H9 (cell line): ENCODE measurements around the gene EPHA4. TPM values are rescaled to one million over a fixed set of nuclear protein-coding genes. Genes with fewer than 3 reads are reported as not detected.

Experiments
- DNase-seq: peaks from one replicate; pipeline ENCODE4 v3.0.0-alpha.2; 2017
- H2AFZ ChIP-seq: one replicate; pipeline ENCODE4 v1.6.1; 2013; ENCODE audit warnings: mild to moderate bottlenecking, low read length, control low read depth, moderate library complexity
- H2AK5ac ChIP-seq: 2 replicates; pipeline ENCODE4 v1.6.1; 2013; ENCODE audit warnings: low read length, control low read depth, mixed read lengths; ENCODE audit not compliant: insufficient read length
- H2BK120ac ChIP-seq: one replicate; pipeline ENCODE4 v1.6.1; 2013; ENCODE audit warnings: low read depth, mild to moderate bottlenecking, low read length, control low read depth, inconsistent platforms; ENCODE audit not compliant: poor library complexity, severe bottlenecking
- H2BK12ac ChIP-seq: 2 replicates; pipeline ENCODE4 v1.6.1; 2013; ENCODE audit warnings: low read length, control low read depth, mixed read lengths, low read depth; ENCODE audit not compliant: insufficient read length
- H2BK15ac ChIP-seq: 2 replicates; pipeline ENCODE4 v1.6.1; 2013; ENCODE audit warnings: low read depth, low read length, control low read depth
- H2BK20ac ChIP-seq: one replicate; pipeline ENCODE4 v1.6.1; 2013; ENCODE audit warnings: low read depth, mild to moderate bottlenecking, low read length, control low read depth, inconsistent platforms; ENCODE audit not compliant: poor library complexity, severe bottlenecking
- H2BK5ac ChIP-seq: 2 replicates; pipeline ENCODE4 v1.6.1; 2013; ENCODE audit warnings: low read length, control low read depth, mixed read lengths; ENCODE audit not compliant: insufficient read length
- H3K14ac ChIP-seq: 2 replicates; pipeline ENCODE4 v1.6.1; 2013; ENCODE audit warnings: low read length, control low read depth; ENCODE audit not compliant: insufficient read depth
- H3K18ac ChIP-seq: 2 replicates; pipeline ENCODE4 v1.6.1; 2013; ENCODE audit warnings: low read depth, mild to moderate bottlenecking, mixed read lengths, low read length, control low read depth; ENCODE audit not compliant: insufficient read length
- H3K23ac ChIP-seq: 2 replicates; pipeline ENCODE4 v1.6.1; 2013; ENCODE audit warnings: low read length, control low read depth, mixed read lengths, low read depth; ENCODE audit not compliant: insufficient read length
- H3K23me2 ChIP-seq: 2 replicates; pipeline ENCODE4 v1.6.1; 2013; ENCODE audit warnings: low read depth, mild to moderate bottlenecking, mixed read lengths, low read length, control low read depth; ENCODE audit not compliant: insufficient read length, poor library complexity, severe bottlenecking
- H3K27ac ChIP-seq: 2 replicates; pipeline ENCODE4 v1.5.1; 2013; ENCODE audit warnings: low read length, control low read depth, mixed read lengths, low read depth; ENCODE audit not compliant: insufficient read length
- H3K27me3 ChIP-seq: 2 replicates; pipeline ENCODE4 v1.6.1; 2013; ENCODE audit warnings: low read length, control low read depth, inconsistent platforms; ENCODE audit not compliant: insufficient read depth
- H3K4ac ChIP-seq: 2 replicates; pipeline ENCODE4 v1.6.1; 2013; ENCODE audit warnings: low read depth, mild to moderate bottlenecking, control low read depth, inconsistent platforms, low read length, moderate library complexity
- H3K4me1 ChIP-seq: 2 replicates; pipeline ENCODE4 v1.6.1; 2013; ENCODE audit warnings: low read length, control low read depth, inconsistent platforms; ENCODE audit not compliant: insufficient read depth
- H3K4me2 ChIP-seq: 2 replicates; pipeline ENCODE4 v1.6.1; 2013; ENCODE audit warnings: low read length, control low read depth, mixed read lengths; ENCODE audit not compliant: insufficient read length, insufficient read depth
- H3K56ac ChIP-seq: 2 replicates; pipeline ENCODE4 v1.6.1; 2013; ENCODE audit warnings: low read depth, mild to moderate bottlenecking, mixed read lengths, low read length, control low read depth; ENCODE audit not compliant: insufficient read length
- H3K79me1 ChIP-seq: 2 replicates; pipeline ENCODE4 v1.6.1; 2013; ENCODE audit warnings: low read depth, mild to moderate bottlenecking, moderate library complexity, low read length, control low read depth, inconsistent platforms; ENCODE audit not compliant: insufficient read depth, poor library complexity, severe bottlenecking
- H3K79me2 ChIP-seq: 2 replicates; pipeline ENCODE4 v1.6.1; 2013; ENCODE audit warnings: low read length, control low read depth, inconsistent platforms; ENCODE audit not compliant: insufficient read depth
- H3K9ac ChIP-seq: 2 replicates; pipeline ENCODE4 v1.6.1; 2013; ENCODE audit warnings: low read length, control low read depth, mixed read lengths; ENCODE audit not compliant: insufficient read length; ENCODE audit errors: extremely low read depth
- H3K9me3 ChIP-seq: one replicate; pipeline ENCODE4 v1.6.1; 2013; ENCODE audit warnings: low read depth, low read length, inconsistent platforms; ENCODE audit not compliant: control insufficient read depth
- H3T11ph ChIP-seq: one replicate; pipeline ENCODE4 v1.6.1; 2013; ENCODE audit warnings: mild to moderate bottlenecking, low read length, control low read depth, inconsistent platforms
- H4K20me1 ChIP-seq: one replicate; pipeline ENCODE4 v1.6.1; 2013; ENCODE audit not compliant: control insufficient read depth, insufficient read length, insufficient read depth
- H4K5ac ChIP-seq: 2 replicates; pipeline ENCODE4 v1.6.1; 2013; ENCODE audit warnings: low read depth, mild to moderate bottlenecking, mixed read lengths, low read length, control low read depth; ENCODE audit not compliant: insufficient read length
- H4K8ac ChIP-seq: replicated peaks from 2 replicates; pipeline ENCODE4 v1.6.1; 2013; ENCODE audit warnings: low read length, control low read depth, mixed read lengths, low read depth; ENCODE audit not compliant: insufficient read length
- H4K91ac ChIP-seq: 2 replicates; pipeline ENCODE4 v1.6.1; 2013; ENCODE audit warnings: low read depth, mild to moderate bottlenecking, moderate library complexity, mixed read lengths, low read length, control low read depth; ENCODE audit not compliant: insufficient read length
- H3K27ac Mint-ChIP-seq, 3 experiments: 2 replicates in 2 of 3; 3 replicates in 1 of 3; pipeline ENCODE4 v1.8.0; 2020 to 2021; ENCODE audit warnings: mixed read lengths in 3 of 3, mild to moderate bottlenecking in 1 of 3, moderate library complexity in 1 of 3
- H3K27me3 Mint-ChIP-seq: 2 replicates; pipeline ENCODE4 v1.8.0; 2021; ENCODE audit warnings: low read depth, mild to moderate bottlenecking, moderate library complexity, mixed read lengths
- H3K36me3 Mint-ChIP-seq, 3 experiments: 2 replicates in 2 of 3; 3 replicates in 1 of 3; pipeline ENCODE4 v1.8.0; 2020 to 2021; ENCODE audit warnings: low read depth in 3 of 3, mixed read lengths in 3 of 3; ENCODE audit not compliant: insufficient read depth in 1 of 3
- H3K4me1 Mint-ChIP-seq, 2 experiments: 2 replicates each; pipeline ENCODE4 v1.8.0; 2020; ENCODE audit warnings: mixed read lengths in 2 of 2
- H3K4me3 Mint-ChIP-seq, 2 experiments: 2 replicates in 1 of 2; 3 replicates in 1 of 2; pipeline ENCODE4 v1.8.0; 2020 to 2021; ENCODE audit warnings: mild to moderate bottlenecking in 2 of 2, mixed read lengths in 2 of 2, moderate library complexity in 1 of 2
- H3K9me3 Mint-ChIP-seq, 2 experiments: 2 replicates in 1 of 2; 3 replicates in 1 of 2; pipeline ENCODE4 v1.8.0; 2020; ENCODE audit warnings: mild to moderate bottlenecking in 2 of 2, mixed read lengths in 2 of 2, moderate library complexity in 1 of 2
- WGBS: extraction: QIAGEN DNeasy Blood & Tissue Kit; methylation state at CpG from one replicate; pipeline ENCODE4 v1.1.7; 2013; ENCODE audit warnings: missing lambda C conversion rate, low lambda C conversion rate, mixed read lengths; ENCODE audit not compliant: insufficient read length; ENCODE audit errors: extremely low coverage; 5-methylcytosine and 5-hydroxymethylcytosine counted together
- total RNA-seq: library from RNA; stranded (reverse); gene quantifications from 2 replicates; pipeline ENCODE4 v1.2.1, GENCODE V29; 2021
- TF ChIP-seq, protein P1 (sequence below): fragments of 200-600 bp; sonication (generic); conservative IDR thresholded peaks from 3 replicates; pipeline ENCODE4 v1.8.0; 2021; ENCODE audit warnings: antibody characterized with exemption, mild to moderate bottlenecking

EPHA4 gene
- total RNA-seq, 1 experiment from 2014 or later: 25.1 TPM

- Histone ChIP-seq H3K79me1 (no peaks in the 10 kb centered on the region), H3K56ac (no peak overlapping the region), H2BK20ac (no peak overlapping the region), H3K9ac (no peak overlapping the region), H2BK120ac (no peak overlapping the region), H3K9me3 (no peaks in the 10 kb centered on the region), H4K8ac (no peak overlapping the region), H3K79me2 (no peaks in the 10 kb centered on the region), H3K27ac (no peak overlapping the region), H3K4me2 (peak overlapping the region; percentile 39), H3K18ac (no peak overlapping the region), H3K27me3 (peaks cover 8% of the 10 kb centered on the region; the same call in 1 of the 2 replicates), H4K20me1 (peaks cover 3% of the 10 kb centered on the region), H3T11ph (no peak overlapping the region), H4K91ac (no peak overlapping the region), H2AK5ac (no peak overlapping the region), H3K14ac (no peak overlapping the region), H2BK12ac (no peak overlapping the region), H3K4me1 (peaks cover 7% of the 10 kb centered on the region; the same call in 1 of the 2 replicates), H2AFZ (no peak overlapping the region), H2BK5ac (no peak overlapping the region), H3K23ac (no peak overlapping the region), H3K4ac (no peak overlapping the region), H4K5ac (no peak overlapping the region), H3K23me2 (peaks cover 38% of the 10 kb centered on the region), H2BK15ac (no peak overlapping the region)
- WGBS: no CpG with 5 or more reads among the region's 7 CpGs
- H3K27me3 Mint-ChIP-seq: peaks cover 51% of the 10 kb centered on the region
- H3K4me1 Mint-ChIP-seq: peaks cover 38 to 41% of the 10 kb centered on the region in 2 experiments
- no peak for DNase-seq
- H3K9me3 Mint-ChIP-seq: peaks cover 0 to 3% of the 10 kb centered on the region in 2 experiments; a peak in 2 of 5 replicates
- H3K4me3 Mint-ChIP-seq: peak overlapping the region; percentile 82 to 91
- H3K27ac Mint-ChIP-seq: no peak overlapping the region; a peak in 1 of 7 replicates
- H3K36me3 Mint-ChIP-seq: peaks cover 0 to 11% (median 4%) of the 10 kb centered on the region in 3 experiments; a peak in 3 of 7 replicates
- TF ChIP-seq, protein P1, sequence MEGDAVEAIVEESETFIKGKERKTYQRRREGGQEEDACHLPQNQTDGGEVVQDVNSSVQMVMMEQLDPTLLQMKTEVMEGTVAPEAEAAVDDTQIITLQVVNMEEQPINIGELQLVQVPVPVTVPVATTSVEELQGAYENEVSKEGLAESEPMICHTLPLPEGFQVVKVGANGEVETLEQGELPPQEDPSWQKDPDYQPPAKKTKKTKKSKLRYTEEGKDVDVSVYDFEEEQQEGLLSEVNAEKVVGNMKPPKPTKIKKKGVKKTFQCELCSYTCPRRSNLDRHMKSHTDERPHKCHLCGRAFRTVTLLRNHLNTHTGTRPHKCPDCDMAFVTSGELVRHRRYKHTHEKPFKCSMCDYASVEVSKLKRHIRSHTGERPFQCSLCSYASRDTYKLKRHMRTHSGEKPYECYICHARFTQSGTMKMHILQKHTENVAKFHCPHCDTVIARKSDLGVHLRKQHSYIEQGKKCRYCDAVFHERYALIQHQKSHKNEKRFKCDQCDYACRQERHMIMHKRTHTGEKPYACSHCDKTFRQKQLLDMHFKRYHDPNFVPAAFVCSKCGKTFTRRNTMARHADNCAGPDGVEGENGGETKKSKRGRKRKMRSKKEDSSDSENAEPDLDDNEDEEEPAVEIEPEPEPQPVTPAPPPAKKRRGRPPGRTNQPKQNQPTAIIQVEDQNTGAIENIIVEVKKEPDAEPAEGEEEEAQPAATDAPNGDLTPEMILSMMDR: no peak
These were observed 2.1 kb upstream of the EPHA4 start for GRCh38 chr2:221574231-221574570.
